ENCODE results near the gene POU2F3. TPM values are rescaled to one million over a fixed set of nuclear protein-coding genes. Genes with fewer than 3 reads are reported as not detected.

POU2F3 gene
- total and polyA plus RNA-seq, 2 of the 13 experiments (the other 11 are each of a cell fraction or from before 2014, with no cell fraction given) = not detected

DNA sequence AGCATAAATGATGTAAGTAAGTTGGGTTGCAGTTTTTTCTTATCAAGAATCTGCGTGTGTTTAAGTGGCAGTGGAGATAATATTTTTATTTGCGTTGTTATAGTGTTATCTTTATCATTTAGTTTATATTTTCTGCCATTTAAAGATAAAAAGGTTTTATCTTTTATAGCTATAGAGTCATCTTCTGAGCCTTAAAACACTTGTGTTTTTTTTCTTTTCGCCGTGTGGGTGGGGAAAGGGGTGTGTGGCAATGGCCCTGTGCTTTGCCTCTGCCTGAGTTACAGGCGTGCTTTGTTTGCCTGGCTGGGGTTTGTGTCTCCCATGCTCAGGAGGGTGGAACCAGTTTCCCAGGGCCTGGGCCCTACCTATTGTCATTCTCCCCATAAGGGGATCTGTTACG lies 112.5 kb downstream of the POU2F3 start:
- Histone ChIP-seq H3K79me2 (ENCODE audit: insufficient read depth, low read length) (peaks cover 90% of the 10 kb centered on the region), H3K9ac (ENCODE audit: insufficient read depth, low read depth, low read length) (no peak overlapping the region), H3K27me3 (ENCODE audit: control insufficient read depth in 1 of 2, insufficient read depth in 2 of 2, low read length in 2 of 2) (no peaks in the 10 kb centered on the region), H3K27ac (ENCODE audit: extremely low read length, insufficient read depth, low read length) (no peak overlapping the region), H3K4me1 (ENCODE audit: insufficient read depth, low read length) (peaks cover 51% of the 10 kb centered on the region), H3K9me3 (ENCODE audit: low read length) (no peaks in the 10 kb centered on the region), H2AFZ (ENCODE audit: low read length) (no peak overlapping the region), H3K4me3 (replicated peaks in 1 of 3; ENCODE audit: insufficient read depth in 1 of 3, low read depth in 2 of 3, low read length in 3 of 3) (no peak overlapping the region), H4K20me1 (ENCODE audit: insufficient read depth, low read length) (peaks cover 22% of the 10 kb centered on the region; the same call in 1 of the 2 replicates), H3K36me3 (replicated peaks in 1 of 2; ENCODE audit: control insufficient read depth in 1 of 2, insufficient read depth in 2 of 2, low read length in 2 of 2) (no peaks in the 10 kb centered on the region), H3K4me2 (ENCODE audit: low read depth, low read length) (no peak overlapping the region)
- DNase-seq (ENCODE audit: low spot score) (no peak), FAIRE-seq (no peak), ATAC-seq (no peak)
- ChIA-PET CTCF (ENCODE audit: low intra/inter-chr PET ratio, low total read pairs) (no interaction called here), POLR2A (no interaction called here)
- in situ Hi-C loops (cut with HindIII; ENCODE audit: extremely low pct_ligation_motif_present, low pct_unique_long_range_greater_than_20kb) (no loop called here), intact Hi-C loops (cut with micrococcal nuclease; ENCODE audit: unreplicated experiment) (no loop called here)
- no TSS peak for BruUV-seq (replicated peaks)
- TF ChIP-seq ZFP91 (CRISPR knock-in tag; IDR thresholded peaks at IDR 0.05; ENCODE audit: borderline replicate concordance) = no peak
- 72% methylated on average over 6 of the region's 6 CpGs for WGBS (ENCODE audit: low lambda C conversion rate)

DNA sequence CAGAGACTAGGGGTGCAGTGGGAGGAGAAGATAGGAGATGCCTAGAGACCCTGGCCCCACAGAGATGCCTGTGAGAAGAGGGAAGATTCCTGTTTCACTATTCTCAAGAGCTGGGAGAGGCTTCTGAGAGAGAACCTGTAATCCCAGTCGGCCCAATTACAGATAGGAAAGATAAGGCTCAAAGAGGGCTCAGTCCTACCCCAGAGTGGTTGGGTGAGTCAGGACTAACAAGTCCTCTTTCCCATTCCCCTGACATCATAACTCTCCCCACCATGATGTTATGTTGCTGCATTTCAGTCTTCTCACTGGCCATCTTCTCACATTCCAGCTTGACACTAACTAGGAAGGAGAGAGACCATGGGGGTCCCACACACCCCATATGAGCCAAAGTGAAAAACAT lies 114.1 kb downstream of the POU2F3 start:
- H3K27ac ChIP-seq (ENCODE audit: extremely low read length, insufficient read depth, low read length) = peak overlapping the region; percentile 11
- no peak overlapping the region for H3K4me3 ChIP-seq (replicated peaks in 1 of 3; ENCODE audit: insufficient read depth in 1 of 3, low read depth in 2 of 3, low read length in 3 of 3)
- no peaks in the 10 kb centered on the region for H3K9me3 ChIP-seq (ENCODE audit: low read length)
- no peaks in the 10 kb centered on the region for H3K27me3 ChIP-seq (ENCODE audit: control insufficient read depth in 1 of 2, insufficient read depth in 2 of 2, low read length in 2 of 2)
- no peak for FAIRE-seq
- peak; percentile 16; the same call in 1 of the 2 replicates for TF ChIP-seq ZNF629 (CRISPR knock-in tag; conservative IDR thresholded peaks at IDR 0.05)
- TF ChIP-seq FOSL1 (CRISPR knock-in tag; IDR thresholded peaks at IDR 0.05; ENCODE audit: borderline replicate concordance) = no peak
- H3K36me3 ChIP-seq (replicated peaks in 1 of 2; ENCODE audit: control insufficient read depth in 1 of 2, insufficient read depth in 2 of 2, low read length in 2 of 2) = 0 out of 5 replicates have a peak, but pooled peaks cover 0 to 1% of the 10 kb centered on the region in 2 experiments
- no peak overlapping the region for H3K9ac ChIP-seq (ENCODE audit: insufficient read depth, low read depth, low read length)
- ATAC-seq = peak; percentile 43
- no peak for DNase-seq (ENCODE audit: low spot score)
- WGBS (ENCODE audit: low lambda C conversion rate) = 25% methylated on average over 1 of the region's 1 CpG
- H4K20me1 ChIP-seq (ENCODE audit: insufficient read depth, low read length) = peaks cover 24% of the 10 kb centered on the region; the same call in 1 of the 2 replicates
- in situ Hi-C loops (cut with HindIII; ENCODE audit: extremely low pct_ligation_motif_present, low pct_unique_long_range_greater_than_20kb) = no loop called here
- POLR2A ChIA-PET = no interaction called here
- CTCF ChIA-PET (ENCODE audit: low intra/inter-chr PET ratio, low total read pairs) = no interaction called here
- peaks cover 92% of the 10 kb centered on the region for H3K79me2 ChIP-seq (ENCODE audit: insufficient read depth, low read length)
- no TSS peak for BruUV-seq (replicated peaks)
- H2AFZ ChIP-seq (ENCODE audit: low read length) = no peak overlapping the region
- intact Hi-C loops (cut with micrococcal nuclease; ENCODE audit: unreplicated experiment) = no loop called here
- peaks cover 48% of the 10 kb centered on the region for H3K4me1 ChIP-seq (ENCODE audit: insufficient read depth, low read length)
- peak overlapping the region; percentile 30; the same call in 1 of the 2 replicates for H3K4me2 ChIP-seq (ENCODE audit: low read depth, low read length)
